ENCODE measurements around the gene EIF3J.

Gene EIF3J

DNA sequence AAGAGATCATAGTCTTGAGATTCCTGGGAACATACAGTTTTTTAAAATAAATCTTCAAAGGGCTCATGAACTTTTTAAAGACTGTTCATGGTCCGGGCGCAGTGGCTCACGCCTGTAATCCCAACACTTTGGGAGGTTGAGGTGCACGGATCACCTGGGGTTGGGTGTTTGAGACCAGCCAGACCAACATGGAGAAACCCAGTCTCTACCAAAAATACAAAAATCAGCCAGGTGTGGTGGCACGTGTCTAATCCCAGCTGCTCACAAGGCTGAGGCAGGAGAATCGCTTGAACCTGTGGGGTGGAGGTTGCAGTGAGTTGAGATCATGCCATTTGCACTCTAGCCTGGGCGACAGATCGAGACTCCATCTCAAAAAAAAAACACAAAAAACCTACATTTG is 41.4 kb upstream of the EIF3J start:
- Histone ChIP-seq H3K36me3 (replicated peaks) (peaks cover 2% of the 10 kb centered on the region), H3K27me3 (replicated peaks) (no peaks in the 10 kb centered on the region), H3K4me3 (ENCODE audit: low read depth, low read length) (no peak overlapping the region), H3K27ac (no peak overlapping the region)
- DNase-seq = no peak
- in situ Hi-C loops (cut with HindIII; ENCODE audit: low pct_ligation_motif_present, low sequenced_read_pairs) = no loop called here
- TF ChIP-seq, protein P1, sequence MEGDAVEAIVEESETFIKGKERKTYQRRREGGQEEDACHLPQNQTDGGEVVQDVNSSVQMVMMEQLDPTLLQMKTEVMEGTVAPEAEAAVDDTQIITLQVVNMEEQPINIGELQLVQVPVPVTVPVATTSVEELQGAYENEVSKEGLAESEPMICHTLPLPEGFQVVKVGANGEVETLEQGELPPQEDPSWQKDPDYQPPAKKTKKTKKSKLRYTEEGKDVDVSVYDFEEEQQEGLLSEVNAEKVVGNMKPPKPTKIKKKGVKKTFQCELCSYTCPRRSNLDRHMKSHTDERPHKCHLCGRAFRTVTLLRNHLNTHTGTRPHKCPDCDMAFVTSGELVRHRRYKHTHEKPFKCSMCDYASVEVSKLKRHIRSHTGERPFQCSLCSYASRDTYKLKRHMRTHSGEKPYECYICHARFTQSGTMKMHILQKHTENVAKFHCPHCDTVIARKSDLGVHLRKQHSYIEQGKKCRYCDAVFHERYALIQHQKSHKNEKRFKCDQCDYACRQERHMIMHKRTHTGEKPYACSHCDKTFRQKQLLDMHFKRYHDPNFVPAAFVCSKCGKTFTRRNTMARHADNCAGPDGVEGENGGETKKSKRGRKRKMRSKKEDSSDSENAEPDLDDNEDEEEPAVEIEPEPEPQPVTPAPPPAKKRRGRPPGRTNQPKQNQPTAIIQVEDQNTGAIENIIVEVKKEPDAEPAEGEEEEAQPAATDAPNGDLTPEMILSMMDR (IDR thresholded peaks at IDR 0.05; ENCODE audit: low read depth, low read length, missing control alignments) = no peak

DNA sequence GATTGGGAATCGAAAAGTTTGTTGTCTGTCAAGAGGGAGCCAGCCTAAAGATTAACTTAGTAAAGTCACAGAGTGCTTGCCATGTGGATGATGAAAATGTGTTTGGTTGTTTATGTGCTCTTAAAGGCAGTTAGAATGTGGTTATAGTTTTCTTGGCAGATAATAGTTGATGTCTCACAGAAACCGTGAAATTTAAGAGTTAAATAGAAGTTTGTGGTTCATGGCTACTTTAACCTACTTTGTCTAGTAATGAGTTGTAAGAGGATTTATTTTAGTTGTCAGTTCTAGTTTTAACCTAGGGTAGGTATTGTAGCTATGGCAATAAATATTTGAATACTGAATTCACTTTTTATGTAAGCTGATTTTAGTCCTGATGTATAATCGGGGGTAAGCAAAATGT is 36.4 kb upstream of the EIF3J start:
- in situ Hi-C loops (cut with HindIII; ENCODE audit: low pct_ligation_motif_present, low sequenced_read_pairs) = no loop called here
- Histone ChIP-seq H3K4me3 (ENCODE audit: low read depth, low read length) (no peak overlapping the region), H3K27me3 (replicated peaks) (no peaks in the 10 kb centered on the region), H3K27ac (no peak overlapping the region), H3K36me3 (replicated peaks) (peaks cover 10% of the 10 kb centered on the region)
- TF ChIP-seq, protein P1 (IDR thresholded peaks at IDR 0.05; ENCODE audit: low read depth, low read length, missing control alignments) = no peak
- no peak for DNase-seq

DNA sequence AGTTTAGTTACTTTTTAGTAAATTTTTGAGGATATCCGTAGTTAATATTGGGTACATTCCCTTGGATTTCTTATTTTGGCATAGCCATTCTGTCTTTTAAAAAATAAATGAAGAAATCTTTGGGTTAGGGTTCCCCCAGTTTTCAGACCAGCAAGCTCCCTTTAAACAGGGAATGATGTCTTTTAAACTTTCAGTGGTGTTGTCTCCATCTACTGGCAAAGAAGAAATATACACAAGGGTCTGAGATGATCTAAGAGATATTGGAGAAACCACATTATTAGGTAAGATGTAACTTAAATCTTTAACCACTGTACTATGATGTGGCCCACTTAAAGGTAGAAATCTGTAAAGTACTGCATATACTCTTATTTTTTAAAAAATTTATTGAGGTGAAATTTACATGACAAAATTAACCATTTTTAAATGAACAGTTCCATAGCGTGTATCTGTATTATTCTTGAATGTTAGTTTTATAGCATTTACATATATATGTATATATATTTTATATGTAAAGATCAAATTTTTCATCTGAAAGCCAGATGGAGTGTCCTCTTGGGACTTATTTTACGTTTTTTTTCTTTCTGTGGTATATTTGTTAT is 35.1 kb upstream of the EIF3J start:
- no peak overlapping the region for H3K27ac ChIP-seq
- H3K36me3 ChIP-seq (replicated peaks) = peaks cover 10% of the 10 kb centered on the region
- no peaks in the 10 kb centered on the region for H3K27me3 ChIP-seq (replicated peaks)
- no peak overlapping the region for H3K4me3 ChIP-seq (ENCODE audit: low read depth, low read length)
- DNase-seq = no peak
- in situ Hi-C loops (cut with HindIII; ENCODE audit: low pct_ligation_motif_present, low sequenced_read_pairs) = no loop called here
- TF ChIP-seq, protein P1 (IDR thresholded peaks at IDR 0.05; ENCODE audit: low read depth, low read length, missing control alignments) = peak; percentile 54

DNA sequence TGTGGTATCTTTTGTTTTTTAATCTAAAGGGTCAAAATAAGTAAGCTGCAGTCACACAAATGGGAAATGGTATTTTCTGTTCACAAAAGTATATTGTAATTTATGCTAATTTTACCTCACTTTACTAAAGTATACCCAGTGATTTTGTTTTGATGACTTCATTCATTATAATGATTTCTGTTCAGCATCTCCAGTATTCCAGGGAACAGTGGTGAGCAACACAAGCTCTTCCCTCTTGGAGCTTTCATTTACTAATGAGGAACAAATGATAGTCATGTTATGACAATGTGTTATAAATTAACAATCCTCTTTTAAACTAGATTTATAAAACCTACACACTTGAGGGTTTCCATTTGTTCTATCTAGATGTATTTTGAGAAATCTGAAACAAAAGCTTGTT is 20.5 kb upstream of the EIF3J start:
- H3K4me3 ChIP-seq (ENCODE audit: low read depth, low read length) = no peak overlapping the region
- no peaks in the 10 kb centered on the region for H3K27me3 ChIP-seq (replicated peaks)
- in situ Hi-C loops (cut with HindIII; ENCODE audit: low pct_ligation_motif_present, low sequenced_read_pairs) = no loop called here
- no peak overlapping the region for H3K27ac ChIP-seq
- H3K36me3 ChIP-seq (replicated peaks) = peaks cover 5% of the 10 kb centered on the region
- no peak for DNase-seq
- TF ChIP-seq, protein P1 (IDR thresholded peaks at IDR 0.05; ENCODE audit: low read depth, low read length, missing control alignments) = no peak

DNA sequence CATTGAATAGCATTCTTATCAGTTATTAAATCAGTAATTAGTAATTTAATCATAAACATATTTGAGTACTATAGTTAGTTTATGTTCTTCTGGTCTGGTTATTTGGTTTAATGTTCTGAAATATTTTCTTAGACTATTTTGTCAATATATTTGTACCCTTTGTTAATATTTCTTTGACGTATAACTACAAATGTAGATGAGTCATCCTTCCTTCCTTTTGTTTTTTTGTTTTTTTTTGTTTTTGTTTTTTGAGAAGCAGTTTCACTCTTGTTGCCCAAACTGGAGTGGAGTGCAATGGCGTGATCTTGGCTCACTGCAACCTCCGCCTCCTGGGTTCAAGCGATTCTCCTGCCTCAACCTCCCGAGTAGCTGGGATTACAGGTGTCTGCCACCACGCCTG is 17.4 kb upstream of the EIF3J start:
- peaks cover 9% of the 10 kb centered on the region for H3K36me3 ChIP-seq (replicated peaks)
- in situ Hi-C loops (cut with HindIII; ENCODE audit: low pct_ligation_motif_present, low sequenced_read_pairs) = no loop called here
- H3K27ac ChIP-seq = no peak overlapping the region
- no peak overlapping the region for H3K4me3 ChIP-seq (ENCODE audit: low read depth, low read length)
- H3K27me3 ChIP-seq (replicated peaks) = no peaks in the 10 kb centered on the region
- TF ChIP-seq, protein P1 (IDR thresholded peaks at IDR 0.05; ENCODE audit: low read depth, low read length, missing control alignments) = no peak
- no peak for DNase-seq

DNA sequence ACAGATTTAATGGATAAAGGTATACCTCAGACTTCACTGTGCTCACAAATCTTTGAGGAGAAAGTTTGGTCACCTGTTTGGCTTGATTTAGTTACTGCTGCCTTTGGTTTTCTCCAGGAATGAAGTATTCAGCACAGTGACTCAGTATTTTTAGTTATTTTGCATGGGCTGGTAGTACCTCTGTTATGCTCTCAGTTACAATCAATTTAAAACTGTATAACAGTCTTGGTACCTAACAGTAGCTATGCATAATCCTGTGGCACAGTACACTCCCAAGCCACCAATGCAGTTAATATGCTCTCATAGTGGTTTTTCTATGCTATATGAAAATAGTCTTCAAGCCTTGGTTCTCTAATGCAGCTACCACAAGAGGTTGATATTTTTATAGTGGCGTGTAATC is 11.9 kb upstream of the EIF3J start:
- Histone ChIP-seq H3K4me3 (ENCODE audit: low read depth, low read length) (no peak overlapping the region), H3K27ac (peak overlapping the region; percentile 7), H3K36me3 (replicated peaks) (peaks cover 7% of the 10 kb centered on the region), H3K27me3 (replicated peaks) (no peaks in the 10 kb centered on the region)
- no peak for DNase-seq
- in situ Hi-C loops (cut with HindIII; ENCODE audit: low pct_ligation_motif_present, low sequenced_read_pairs) = no loop called here
- TF ChIP-seq, protein P1 (IDR thresholded peaks at IDR 0.05; ENCODE audit: low read depth, low read length, missing control alignments) = no peak

All from brain microvascular endothelial cell (primary cell).